A673 (cell line): ENCODE data around the gene PCNA.

Source experiments
- EZH2 ChIP-seq: fragments of 200-600 bp; sonication (generic); IDR thresholded peaks from 2 replicates; pipeline ENCODE4 v1.6.1; 2017; ENCODE audit warnings: borderline replicate concordance, low read depth, mild to moderate bottlenecking, mixed read lengths, antibody characterized with exemption, low read length; ENCODE audit not compliant: poor library complexity, severe bottlenecking
- TF ChIP-seq, protein P1 (sequence below): fragments of 300-800, 200-600 bp; sonication (generic); conservative IDR thresholded peaks from 2 replicates; pipeline ENCODE4 v1.5.1; 2017; ENCODE audit warnings: low read depth, mild to moderate bottlenecking, antibody characterized with exemption, low read length, moderate library complexity, mixed read lengths

DNA sequence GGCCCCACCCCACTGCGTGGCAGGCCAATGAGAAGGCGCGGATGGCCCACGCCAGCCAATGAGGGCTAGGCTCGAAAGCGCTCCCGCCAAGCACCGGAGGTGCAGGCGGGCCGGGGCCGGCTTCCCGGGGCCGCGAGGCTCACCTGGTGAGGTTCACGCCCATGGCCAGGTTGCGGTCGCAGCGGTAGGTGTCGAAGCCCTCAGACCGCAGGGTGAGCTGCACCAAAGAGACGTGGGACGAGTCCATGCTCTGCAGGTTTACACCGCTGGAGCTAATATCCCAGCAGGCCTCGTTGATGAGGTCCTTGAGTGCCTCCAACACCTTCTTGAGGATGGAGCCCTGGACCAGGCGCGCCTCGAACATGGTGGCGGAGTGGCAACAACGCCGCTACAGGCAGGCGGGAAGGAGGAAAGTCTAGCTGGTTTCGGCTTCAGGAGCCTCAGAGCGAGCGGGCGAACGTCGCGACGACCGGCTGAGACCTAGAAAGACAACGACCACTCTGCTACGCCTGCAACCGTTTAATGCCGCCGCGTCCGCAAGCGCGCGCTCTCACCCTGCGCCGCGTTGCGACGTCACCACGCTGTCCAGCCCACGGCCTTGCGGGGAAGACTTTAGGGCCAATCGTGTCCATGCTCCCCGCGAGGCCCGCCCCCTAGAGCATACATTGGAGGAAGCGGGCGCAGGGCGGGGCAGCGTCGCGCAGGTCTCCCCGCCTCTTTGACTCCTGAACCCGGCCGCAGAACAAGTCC, at the start of gene PCNA:
- TF ChIP-seq, protein P1, sequence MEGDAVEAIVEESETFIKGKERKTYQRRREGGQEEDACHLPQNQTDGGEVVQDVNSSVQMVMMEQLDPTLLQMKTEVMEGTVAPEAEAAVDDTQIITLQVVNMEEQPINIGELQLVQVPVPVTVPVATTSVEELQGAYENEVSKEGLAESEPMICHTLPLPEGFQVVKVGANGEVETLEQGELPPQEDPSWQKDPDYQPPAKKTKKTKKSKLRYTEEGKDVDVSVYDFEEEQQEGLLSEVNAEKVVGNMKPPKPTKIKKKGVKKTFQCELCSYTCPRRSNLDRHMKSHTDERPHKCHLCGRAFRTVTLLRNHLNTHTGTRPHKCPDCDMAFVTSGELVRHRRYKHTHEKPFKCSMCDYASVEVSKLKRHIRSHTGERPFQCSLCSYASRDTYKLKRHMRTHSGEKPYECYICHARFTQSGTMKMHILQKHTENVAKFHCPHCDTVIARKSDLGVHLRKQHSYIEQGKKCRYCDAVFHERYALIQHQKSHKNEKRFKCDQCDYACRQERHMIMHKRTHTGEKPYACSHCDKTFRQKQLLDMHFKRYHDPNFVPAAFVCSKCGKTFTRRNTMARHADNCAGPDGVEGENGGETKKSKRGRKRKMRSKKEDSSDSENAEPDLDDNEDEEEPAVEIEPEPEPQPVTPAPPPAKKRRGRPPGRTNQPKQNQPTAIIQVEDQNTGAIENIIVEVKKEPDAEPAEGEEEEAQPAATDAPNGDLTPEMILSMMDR, result no peak
- TF ChIP-seq EZH2, result no peak
